Heart left ventricle (tissue), 13 donors: ENCODE data around the gene EHD1.

Experiments used
- CTCF ChIP-seq, 12 donors: fragments of 200-600 bp; sonication (generic) in 4 of 12; IDR thresholded peaks; one replicate each; pipeline versions ENCODE4 v1.5.0 to v1.8.0; 2018 to 2022; ENCODE audit warnings: antibody characterized with exemption in 12 of 12, mild to moderate bottlenecking in 5 of 12
- POLR2A ChIP-seq, 2 donors: fragments of 450-650 bp; IDR thresholded peaks; one replicate each; pipeline ENCODE4 v1.6.1; 2017; ENCODE audit warnings: antibody characterized with exemption in 2 of 2, mild to moderate bottlenecking in 2 of 2, moderate library complexity in 2 of 2
- donor health status: ischemic (EF 13 %, LVEDD 7.1; RV severe dilation, severe dysfunction).
- donor health status: DM: no; HTN: yes; CAD: no.
- donor health status: DM: no; HTN: no; CAD: no.
- donor health status: ischemic (EF 25% LVEDD 6.9; RV normal size, moderate dysfunction).
- donor health status: ischemic (EF 25% LVEDD 5.7; RV mildly dilated, moderate dysfunction).
- donor health status: ischemic (EF 35%, LVEDD 5.7; RV mildly dilated, moderate dysfunction).
- donor health status: nonischemic (EF 11% LVEDD 7.7; RV severe dilation, severe dysfunction).
- donor health status: DM: yes; HTN: yes; CAD: no.
- donor health status: PGD.
- donor health status: ischemic (EF 29% LVEDD 5.4; RV normal size, mild dysfunction).
- donor health status: nonischemic (EF 23%, LVEDD 6.1; RV moderate dilation, normal function).

DNA sequence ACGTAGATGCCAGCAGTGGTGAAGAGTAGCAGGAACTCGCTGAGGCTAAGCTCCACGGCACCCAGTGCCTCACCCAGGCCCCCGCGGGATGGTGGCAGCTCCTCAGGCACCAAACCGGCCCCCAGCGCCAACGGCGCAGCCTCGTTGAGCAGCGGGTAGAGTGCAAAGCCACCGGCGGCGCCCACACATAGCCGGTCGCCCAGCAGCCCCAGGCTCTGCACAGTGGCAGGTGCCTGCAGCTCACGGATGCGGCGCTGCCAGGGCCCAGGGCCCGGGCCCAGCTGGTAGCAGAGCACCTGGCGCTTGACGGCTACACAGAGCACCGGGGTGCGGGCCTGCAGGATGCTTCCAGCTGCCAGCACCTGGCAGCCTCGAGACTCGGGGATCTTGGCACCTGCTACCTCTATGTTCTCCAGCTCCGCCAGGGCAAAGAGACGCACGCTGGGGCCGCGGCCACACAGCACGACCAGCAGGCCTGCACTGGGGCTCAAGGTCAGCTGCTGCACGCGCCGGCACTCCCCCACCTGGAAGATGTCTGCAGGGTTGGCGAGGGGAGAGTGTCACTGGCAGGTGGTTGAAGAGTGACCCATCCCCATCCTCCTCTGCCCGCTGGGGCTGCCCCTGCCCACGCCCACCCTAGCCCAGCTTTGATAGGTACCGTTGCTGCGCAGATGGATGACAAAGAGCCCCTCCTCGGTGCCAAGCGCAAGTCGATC is 48.7 kb downstream of the EHD1 start:
- TF ChIP-seq CTCF (IDR thresholded peaks at IDR 0.05) (no peak), POLR2A (IDR thresholded peaks at IDR 0.05) (no peak)
